PC-3 (cell line): ENCODE results near the gene PRDM5.
"Not testable (repeated sequence)": the region's sequence is repeated elsewhere in the genome, so short reads cannot be mapped to it uniquely, and the experiment has no call there.

Experiments used
- CTCF ChIP-seq: fragments of 300-600 bp; sonication (generic); conservative IDR thresholded peaks from 2 replicates; pipeline ENCODE4 v1.5.1; 2017; ENCODE audit warnings: antibody characterized with exemption, low read depth, mild to moderate bottlenecking, low read length
- EZH2 ChIP-seq: fragments of 300-600 bp; sonication (generic); IDR thresholded peaks from one replicate; pipeline ENCODE4 v1.6.1; 2017; ENCODE audit warnings: antibody characterized with exemption, mild to moderate bottlenecking, low read length; ENCODE audit not compliant: unreplicated experiment
- EZH2phosphoT487 ChIP-seq: fragments of 300-600 bp; sonication (generic); IDR thresholded peaks from 2 replicates; pipeline ENCODE4 v1.6.1; 2018; ENCODE audit warnings: mild to moderate bottlenecking, antibody characterized with exemption, low read length, borderline replicate concordance

GRCh38 chr4:120648336-120648735, 274.2 kb downstream of the PRDM5 start:
- TF ChIP-seq CTCF, EZH2phosphoT487, EZH2: not testable (repeated sequence)
